Fibroblast of gingiva (primary cell): ENCODE data around the gene FSIP1.
A peak's percentile ranks its signal among the peaks of the same experiment; 100 is the strongest.

Source experiments
- DNase-seq: peaks from one replicate; pipeline ENCODE4 v3.0.0-alpha.2; 2011; ENCODE audit warnings: low read depth

Gene FSIP1

GRCh38 chr15:39792025-39792843 is 9.6 kb upstream of the FSIP1 start:
- DNase-seq = peak; percentile 46

GRCh38 chr15:39789736-39790135 is 7.1 kb upstream of the FSIP1 start:
- DNase-seq = peak; percentile 80

GRCh38 chr15:39788800-39789565 is 6.3 kb upstream of the FSIP1 start:
- DNase-seq = peak; percentile 75

- no peak for DNase-seq
Observed at GRCh38 chr15:39788108-39788507, 5.5 kb upstream of the FSIP1 start.

- DNase-seq = no peak
Observed at GRCh38 chr15:39787479-39787878, 4.8 kb upstream of the FSIP1 start.

- DNase-seq = peak; percentile 64
Observed at GRCh38 chr15:39786447-39787056, 3.9 kb upstream of the FSIP1 start.

- DNase-seq = no peak
Observed at GRCh38 chr15:39785841-39786240, 3.2 kb upstream of the FSIP1 start.

- no peak for DNase-seq
Observed at GRCh38 chr15:39785139-39785538, 2.5 kb upstream of the FSIP1 start.

- DNase-seq = no peak
Observed at GRCh38 chr15:39784638-39785037, 2.0 kb upstream of the FSIP1 start.

- DNase-seq = no peak
Observed at GRCh38 chr15:39784125-39784524, 1.5 kb upstream of the FSIP1 start.

GRCh38 chr15:39783244-39783820 is 691 bp upstream of the FSIP1 start:
- no peak for DNase-seq

- no peak for DNase-seq
Observed at GRCh38 chr15:39781967-39782302, 706 bp downstream of the FSIP1 start.

GRCh38 chr15:39781147-39781966 is 1.3 kb downstream of the FSIP1 start:
- DNase-seq = no peak

GRCh38 chr15:39778021-39778420 is 4.6 kb downstream of the FSIP1 start:
- DNase-seq = no peak

- DNase-seq = no peak
Observed at GRCh38 chr15:39777496-39777895, 5.1 kb downstream of the FSIP1 start.

GRCh38 chr15:39776068-39776467 is 6.6 kb downstream of the FSIP1 start:
- no peak for DNase-seq

GRCh38 chr15:39774688-39775267 is 7.9 kb downstream of the FSIP1 start:
- no peak for DNase-seq

- peak; percentile 75 for DNase-seq
Observed at GRCh38 chr15:39770748-39771689, 11.6 kb downstream of the FSIP1 start.

GRCh38 chr15:39767921-39768320 is 14.7 kb downstream of the FSIP1 start:
- no peak for DNase-seq

GRCh38 chr15:39761006-39761405 is 21.6 kb downstream of the FSIP1 start:
- DNase-seq = no peak
